Activated CD4-positive, alpha-beta T cell treated with anti-CD3 and anti-CD28 coated beads, Interleukin-2, amount 10 ng/mL, durations not matched to agents 24 days and 14 days (primary cell): Measurements from ENCODE around the gene CFAP68. TPM values are rescaled to one million over a fixed set of nuclear protein-coding genes. Genes with fewer than 3 reads are reported as not detected.

ENCODE experiments used
- DNase-seq: peaks from one replicate; pipeline ENCODE4 v3.0.0; 2022
- H3K27ac Mint-ChIP-seq: one replicate; pipeline ENCODE4 v1.8.0; 2022; ENCODE audit warnings: mild to moderate bottlenecking, mixed read lengths
- H3K27me3 Mint-ChIP-seq: one replicate; pipeline ENCODE4 v1.8.0; 2022; ENCODE audit warnings: mixed read lengths
- H3K36me3 Mint-ChIP-seq: one replicate; pipeline ENCODE4 v1.8.0; 2022; ENCODE audit warnings: low read depth, mild to moderate bottlenecking, mixed read lengths
- H3K4me1 Mint-ChIP-seq: one replicate; pipeline ENCODE4 v1.8.0; 2021; ENCODE audit warnings: mixed read lengths
- H3K4me3 Mint-ChIP-seq: one replicate; pipeline ENCODE4 v1.8.0; 2022; ENCODE audit warnings: mild to moderate bottlenecking, moderate library complexity, mixed read lengths
- H3K9me3 Mint-ChIP-seq: one replicate; pipeline ENCODE4 v1.8.0; 2021; ENCODE audit warnings: mixed read lengths
- intact Hi-C: fragments of 100-400 bp; cut with micrococcal nuclease; formaldehyde crosslinking; loops from one replicate; pipeline ENCODE4 v1.15.1; 2023
- total RNA-seq: library from RNA; stranded (reverse); gene quantifications from 2 replicates; pipeline ENCODE4 v1.2.3, GENCODE V29; 2022

The CFAP68 gene
- total RNA-seq, 1 donor from 2014 or later = 22.6 TPM

DNA sequence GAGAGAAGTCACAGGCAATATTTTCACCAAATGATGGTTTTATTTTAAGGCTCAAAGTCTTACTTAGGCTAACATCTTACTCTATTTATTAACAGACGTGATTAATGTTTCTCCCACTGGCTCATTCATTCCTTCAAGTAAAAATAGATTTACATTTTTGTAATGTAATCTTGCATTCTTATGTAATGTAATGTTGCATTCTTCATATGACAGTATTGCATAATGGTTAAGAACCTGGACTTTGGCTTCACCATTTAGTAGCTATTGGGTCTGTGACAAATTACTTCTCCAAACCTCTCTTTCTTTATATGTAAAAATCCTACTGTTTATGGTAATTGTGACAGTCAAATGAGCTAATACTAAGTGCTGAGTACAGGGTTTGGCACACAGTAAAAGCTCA is 54.5 kb downstream of the CFAP68 start:
- peaks cover 43% of the 10 kb centered on the region for H3K4me1 Mint-ChIP-seq
- H3K4me3 Mint-ChIP-seq = no peak overlapping the region
- no peaks in the 10 kb centered on the region for H3K9me3 Mint-ChIP-seq
- DNase-seq = no peak
- no peaks in the 10 kb centered on the region for H3K27me3 Mint-ChIP-seq
- intact Hi-C loops = loop anchor here (10.0 kb wide), 1 partner anchor 1589 kb away; no protein-coding TSS in a partner anchor
- no peak overlapping the region for H3K27ac Mint-ChIP-seq
- peaks cover 6% of the 10 kb centered on the region for H3K36me3 Mint-ChIP-seq

- H3K4me1 Mint-ChIP-seq = peaks cover 47% of the 10 kb centered on the region
Observed at GRCh38 chr11:111934306-111934705, 55.0 kb downstream of the CFAP68 start.

More at GRCh38 chr11:111934306-111934705, 55.0 kb downstream of the CFAP68 start:
- H3K9me3 Mint-ChIP-seq = no peaks in the 10 kb centered on the region
- H3K4me3 Mint-ChIP-seq = no peak overlapping the region
- H3K27ac Mint-ChIP-seq = no peak overlapping the region
- H3K36me3 Mint-ChIP-seq = peaks cover 6% of the 10 kb centered on the region
- intact Hi-C loops = loop anchor here (10.0 kb wide), 1 partner anchor 1590 kb away; no protein-coding TSS in a partner anchor
- H3K27me3 Mint-ChIP-seq = no peaks in the 10 kb centered on the region
- no peak for DNase-seq

Other genes with a start within 250 kb of the CFAP68 start
- gene PPP2R1B, start 113.2 kb upstream of the CFAP68 start, total RNA-seq = 63.2 and 63.6 TPM in 2 replicates
- 32.6 and 32.9 TPM in 2 replicates for gene ALG9, start 8.0 kb upstream of the CFAP68 start, total RNA-seq
- 8.8 and 10.0 TPM in 2 replicates for gene FDXACB1, start 376 bp upstream of the CFAP68 start, total RNA-seq
- not detected in 2 replicates for gene CRYAB, start 32.2 kb downstream of the CFAP68 start, total RNA-seq
- gene HSPB2, start 33.2 kb downstream of the CFAP68 start, total RNA-seq = not detected in 2 replicates
- not detected in 2 replicates for gene C11orf52, start 39.4 kb downstream of the CFAP68 start, total RNA-seq
- 22.2 and 23.3 TPM in 2 replicates for gene DIXDC1, start 57.8 kb downstream of the CFAP68 start, total RNA-seq
- gene DLAT, start 145.9 kb downstream of the CFAP68 start, total RNA-seq = 59.2 and 61.8 TPM in 2 replicates
- 0.21 and 0.59 TPM in 2 replicates for gene PIH1D2, start 194.5 kb downstream of the CFAP68 start, total RNA-seq
- 24.4 and 27.0 TPM in 2 replicates for gene NKAPD1, start 194.8 kb downstream of the CFAP68 start, total RNA-seq
- gene TIMM8B, start 207.2 kb downstream of the CFAP68 start, total RNA-seq = 86.3 and 89.7 TPM in 2 replicates
- gene SDHD, start 207.3 kb downstream of the CFAP68 start, total RNA-seq = 95.2 and 101 TPM in 2 replicates